ENCODE data around the gene ATP2B2. TPM values are rescaled to one million over a fixed set of nuclear protein-coding genes. Genes with fewer than 3 reads are reported as not detected.

The ATP2B2 gene
- polyA plus RNA-seq, 3 donors = not detected

- Histone ChIP-seq H3K4me3 (replicated peaks in 1 of 3; ENCODE audit: low read depth in 2 of 3, low read length in 3 of 3) (no peak overlapping the region), H3K9me3 (replicated peaks in 1 of 2; ENCODE audit: control insufficient read depth in 1 of 2, insufficient read depth in 1 of 2, low read length in 2 of 2) (no peaks in the 10 kb centered on the region), H3K36me3 (replicated peaks in 1 of 2; ENCODE audit: control insufficient read depth in 1 of 2, insufficient read depth in 2 of 2, low read length in 2 of 2) (no peaks in the 10 kb centered on the region), H3K4me2 (replicated peaks; ENCODE audit: extremely low read depth, low read length, poor library complexity, severe bottlenecking) (no peak overlapping the region), H2AFZ (ENCODE audit: insufficient read depth, low read depth, low read length, poor library complexity, severe bottlenecking) (no peak overlapping the region), H3K4me1 (ENCODE audit: control insufficient read depth in 1 of 2, insufficient read depth in 2 of 2, low read length in 2 of 2) (peaks cover 0 to 1% of the 10 kb centered on the region in 2 donors), H3K27me3 (ENCODE audit: control insufficient read depth in 2 of 2, insufficient read depth in 2 of 2, low read length in 2 of 2) (no peaks in the 10 kb centered on the region), H3K79me2 (ENCODE audit: insufficient read depth, low read length) (no peaks in the 10 kb centered on the region), H3K9ac (ENCODE audit: insufficient read depth, low read length, poor library complexity, severe bottlenecking) (no peak overlapping the region), H4K20me1 (ENCODE audit: insufficient read depth, low read length) (no peaks in the 10 kb centered on the region), H3K27ac (ENCODE audit: low read depth in 1 of 2, low read length in 2 of 2) (no peak overlapping the region)
- Mint-ChIP-seq H3K9me3 (peaks cover 0 to 12% (median 6%) of the 10 kb centered on the region in 7 donors), H3K27me3 (ENCODE audit: low read depth in 3 of 3) (peaks cover 0 to 10% (median 0%) of the 10 kb centered on the region in 3 donors), H3K4me1 (peaks cover 3% of the 10 kb centered on the region), H3K4me3 (no peak overlapping the region), H3K36me3 (no peaks in the 10 kb centered on the region), H3K27ac (no peak overlapping the region)
- 100% methylated on average over 2 of the region's 6 CpGs for WGBS (ENCODE audit: insufficient coverage)
- DNase-seq = no peak
- intact Hi-C loops (cut with micrococcal nuclease) = no loop called here
- TF ChIP-seq, protein P1, sequence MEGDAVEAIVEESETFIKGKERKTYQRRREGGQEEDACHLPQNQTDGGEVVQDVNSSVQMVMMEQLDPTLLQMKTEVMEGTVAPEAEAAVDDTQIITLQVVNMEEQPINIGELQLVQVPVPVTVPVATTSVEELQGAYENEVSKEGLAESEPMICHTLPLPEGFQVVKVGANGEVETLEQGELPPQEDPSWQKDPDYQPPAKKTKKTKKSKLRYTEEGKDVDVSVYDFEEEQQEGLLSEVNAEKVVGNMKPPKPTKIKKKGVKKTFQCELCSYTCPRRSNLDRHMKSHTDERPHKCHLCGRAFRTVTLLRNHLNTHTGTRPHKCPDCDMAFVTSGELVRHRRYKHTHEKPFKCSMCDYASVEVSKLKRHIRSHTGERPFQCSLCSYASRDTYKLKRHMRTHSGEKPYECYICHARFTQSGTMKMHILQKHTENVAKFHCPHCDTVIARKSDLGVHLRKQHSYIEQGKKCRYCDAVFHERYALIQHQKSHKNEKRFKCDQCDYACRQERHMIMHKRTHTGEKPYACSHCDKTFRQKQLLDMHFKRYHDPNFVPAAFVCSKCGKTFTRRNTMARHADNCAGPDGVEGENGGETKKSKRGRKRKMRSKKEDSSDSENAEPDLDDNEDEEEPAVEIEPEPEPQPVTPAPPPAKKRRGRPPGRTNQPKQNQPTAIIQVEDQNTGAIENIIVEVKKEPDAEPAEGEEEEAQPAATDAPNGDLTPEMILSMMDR (IDR thresholded peaks at IDR 0.05) = no peak
These were observed 140.1 kb downstream of the ATP2B2 start for GRCh38 chr3:10365316-10365715.

DNA sequence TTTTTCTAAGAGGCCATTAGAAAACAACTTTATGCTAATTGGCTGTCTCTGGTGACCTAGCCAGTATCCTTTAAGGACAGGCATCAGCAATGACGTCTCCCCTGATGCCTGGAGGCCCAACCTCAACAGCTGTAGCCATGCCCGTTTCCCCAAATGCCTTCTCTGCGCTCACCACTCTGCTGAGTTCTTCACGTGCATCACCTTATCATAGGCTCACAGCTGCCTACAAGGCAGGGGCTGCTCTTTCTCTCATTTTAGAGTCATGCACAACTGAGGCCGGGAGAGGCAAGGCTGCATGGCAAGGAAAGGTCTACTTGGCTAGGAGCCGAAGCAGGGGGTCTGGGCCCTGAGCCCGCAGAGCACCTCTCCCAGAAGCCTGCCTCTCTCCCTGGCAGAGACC is 140.6 kb downstream of the ATP2B2 start:
- Mint-ChIP-seq H3K4me3 (no peak overlapping the region), H3K9me3 (peaks cover 0 to 12% (median 6%) of the 10 kb centered on the region in 7 donors), H3K27me3 (ENCODE audit: low read depth in 3 of 3) (peaks cover 0 to 7% (median 0%) of the 10 kb centered on the region in 3 donors), H3K36me3 (no peaks in the 10 kb centered on the region), H3K4me1 (no peaks in the 10 kb centered on the region), H3K27ac (no peak overlapping the region)
- Histone ChIP-seq H3K27ac (ENCODE audit: low read depth in 1 of 2, low read length in 2 of 2) (no peak overlapping the region), H3K36me3 (replicated peaks in 1 of 2; ENCODE audit: control insufficient read depth in 1 of 2, insufficient read depth in 2 of 2, low read length in 2 of 2) (no peaks in the 10 kb centered on the region), H2AFZ (ENCODE audit: insufficient read depth, low read depth, low read length, poor library complexity, severe bottlenecking) (no peak overlapping the region), H3K4me3 (replicated peaks in 1 of 3; ENCODE audit: low read depth in 2 of 3, low read length in 3 of 3) (no peak overlapping the region), H4K20me1 (ENCODE audit: insufficient read depth, low read length) (no peaks in the 10 kb centered on the region), H3K4me2 (replicated peaks; ENCODE audit: extremely low read depth, low read length, poor library complexity, severe bottlenecking) (no peak overlapping the region), H3K27me3 (ENCODE audit: control insufficient read depth in 2 of 2, insufficient read depth in 2 of 2, low read length in 2 of 2) (no peaks in the 10 kb centered on the region), H3K4me1 (ENCODE audit: control insufficient read depth in 1 of 2, insufficient read depth in 2 of 2, low read length in 2 of 2) (no peaks in the 10 kb centered on the region), H3K9ac (ENCODE audit: insufficient read depth, low read length, poor library complexity, severe bottlenecking) (no peak overlapping the region), H3K9me3 (replicated peaks in 1 of 2; ENCODE audit: control insufficient read depth in 1 of 2, insufficient read depth in 1 of 2, low read length in 2 of 2) (no peaks in the 10 kb centered on the region), H3K79me2 (ENCODE audit: insufficient read depth, low read length) (no peaks in the 10 kb centered on the region)
- TF ChIP-seq, protein P1 (IDR thresholded peaks at IDR 0.05) = no peak
- intact Hi-C loops (cut with micrococcal nuclease) = no loop called here
- DNase-seq = no peak
- 96% methylated on average over 7 of the region's 7 CpGs for WGBS (ENCODE audit: insufficient coverage)
